ENCODE measurements around the gene IFNA5.

The IFNA5 gene

GRCh38 chr9:21289848-21290247, 15.3 kb downstream of the IFNA5 start:
- DNase-seq: no peak

- DNase-seq: no peak
Measured at GRCh38 chr9:21287280-21287679, 17.8 kb downstream of the IFNA5 start.

- no peak for DNase-seq
Measured at GRCh38 chr9:21286659-21287058, 18.5 kb downstream of the IFNA5 start.

GRCh38 chr9:21286099-21286498, 19.0 kb downstream of the IFNA5 start:
- no peak for DNase-seq

GRCh38 chr9:21281275-21281674, 23.8 kb downstream of the IFNA5 start:
- no peak for DNase-seq

GRCh38 chr9:21268347-21268657, 36.8 kb downstream of the IFNA5 start:
- no peak for DNase-seq

GRCh38 chr9:21267485-21268346, 37.4 kb downstream of the IFNA5 start:
- no peak for DNase-seq

- DNase-seq: no peak
Measured at GRCh38 chr9:21266733-21267484, 38.2 kb downstream of the IFNA5 start.

GRCh38 chr9:21265421-21266189, 39.5 kb downstream of the IFNA5 start:
- DNase-seq: no peak

- DNase-seq: no peak
Measured at GRCh38 chr9:21255538-21256212, 49.4 kb downstream of the IFNA5 start.
